ENCODE measurements around the gene GAL. TPM values are rescaled to one million over a fixed set of nuclear protein-coding genes. Genes with fewer than 3 reads are reported as not detected.
"Not testable (repeated sequence)": the region's sequence is repeated elsewhere in the genome, so short reads cannot be mapped to it uniquely, and the experiment has no call there.

GAL gene
- not detected for total RNA-seq

- POLR2A ChIA-PET = no interaction called here
- no peak within 1 kb of the TSS for H3K27ac Mint-ChIP-seq
- ATAC-seq (ENCODE audit: low read depth) = peak; percentile 47
- no peak for DNase-seq
- H3K9me3 Mint-ChIP-seq = no peaks in the 10 kb centered on the region
- H3K4me3 Mint-ChIP-seq = no peak within 1 kb of the TSS
- no peaks in the 10 kb centered on the region for H3K36me3 Mint-ChIP-seq
- peaks cover 63% of the 10 kb centered on the region for H3K27me3 Mint-ChIP-seq
- no peaks in the 10 kb centered on the region for H3K4me1 Mint-ChIP-seq
Measured at GRCh38 chr11:68684385-68685356, at the start of gene GAL. Gene GAL (plus strand): TSS chr11:68684544. CDS start chr11:68684924, 380 bp downstream.

- H3K27ac Mint-ChIP-seq; H3K36me3 Mint-ChIP-seq; H3K4me3 Mint-ChIP-seq; H3K27me3 Mint-ChIP-seq; H3K4me1 Mint-ChIP-seq; ATAC-seq (ENCODE audit: low read depth); H3K9me3 Mint-ChIP-seq; DNase-seq; POLR2A ChIA-PET: not testable (repeated sequence)
Measured at GRCh38 chr11:68634606-68635005, 49.7 kb upstream of the GAL start.

GRCh38 chr11:68635172-68635571 lies 49.2 kb upstream of the GAL start:
- POLR2A ChIA-PET; H3K4me3 Mint-ChIP-seq; H3K27ac Mint-ChIP-seq; H3K36me3 Mint-ChIP-seq; DNase-seq; H3K9me3 Mint-ChIP-seq; H3K4me1 Mint-ChIP-seq; H3K27me3 Mint-ChIP-seq; ATAC-seq (ENCODE audit: low read depth): not testable (repeated sequence)

GRCh38 chr11:68635883-68636282 lies 48.5 kb upstream of the GAL start:
- H3K27ac Mint-ChIP-seq; DNase-seq; H3K36me3 Mint-ChIP-seq; H3K4me3 Mint-ChIP-seq; ATAC-seq (ENCODE audit: low read depth); H3K27me3 Mint-ChIP-seq; POLR2A ChIA-PET; H3K4me1 Mint-ChIP-seq; H3K9me3 Mint-ChIP-seq: not testable (repeated sequence)

- H3K4me1 Mint-ChIP-seq; POLR2A ChIA-PET; H3K4me3 Mint-ChIP-seq; H3K27ac Mint-ChIP-seq; ATAC-seq (ENCODE audit: low read depth); DNase-seq; H3K9me3 Mint-ChIP-seq; H3K36me3 Mint-ChIP-seq: not testable (repeated sequence)
- peaks cover 13% of the 10 kb centered on the region for H3K27me3 Mint-ChIP-seq
Measured at GRCh38 chr11:68639322-68639721, 45.0 kb upstream of the GAL start.

- POLR2A ChIA-PET = no interaction called here
- no peak for DNase-seq
Measured at GRCh38 chr11:68641880-68642279, 42.5 kb upstream of the GAL start.

GRCh38 chr11:68643585-68643984 lies 40.8 kb upstream of the GAL start:
- ATAC-seq (ENCODE audit: low read depth) (no peak), DNase-seq (no peak)
- no peak overlapping the region for H3K27ac Mint-ChIP-seq
- peaks cover 7% of the 10 kb centered on the region for H3K9me3 Mint-ChIP-seq
- H3K27me3 Mint-ChIP-seq = peaks cover 19% of the 10 kb centered on the region
- no peak overlapping the region for H3K4me3 Mint-ChIP-seq
- H3K4me1 Mint-ChIP-seq = no peaks in the 10 kb centered on the region
- H3K36me3 Mint-ChIP-seq = no peaks in the 10 kb centered on the region
- POLR2A ChIA-PET = no interaction called here

More at GRCh38 chr11:68641880-68642279, 42.5 kb upstream of the GAL start:
- ATAC-seq (ENCODE audit: low read depth) = no peak
- no peaks in the 10 kb centered on the region for H3K36me3 Mint-ChIP-seq
- H3K27ac Mint-ChIP-seq = no peak overlapping the region
- peaks cover 2% of the 10 kb centered on the region for H3K9me3 Mint-ChIP-seq
- peaks cover 11% of the 10 kb centered on the region for H3K27me3 Mint-ChIP-seq
- no peaks in the 10 kb centered on the region for H3K4me1 Mint-ChIP-seq
- H3K4me3 Mint-ChIP-seq = no peak overlapping the region

- Mint-ChIP-seq H3K4me3 (no peak overlapping the region), H3K9me3 (peaks cover 7% of the 10 kb centered on the region), H3K4me1 (no peaks in the 10 kb centered on the region), H3K36me3 (no peaks in the 10 kb centered on the region), H3K27me3 (peaks cover 24% of the 10 kb centered on the region), H3K27ac (no peak overlapping the region)
- ATAC-seq (ENCODE audit: low read depth) (no peak), DNase-seq (no peak)
- POLR2A ChIA-PET = no interaction called here
Measured at GRCh38 chr11:68646832-68647231, 37.5 kb upstream of the GAL start.

GRCh38 chr11:68649851-68650555 lies 34.3 kb upstream of the GAL start:
- H3K4me3 Mint-ChIP-seq = no peak overlapping the region

GRCh38 chr11:68650801-68651200 lies 33.5 kb upstream of the GAL start:
- Mint-ChIP-seq H3K36me3 (no peaks in the 10 kb centered on the region), H3K27me3 (peaks cover 19% of the 10 kb centered on the region), H3K9me3 (peaks cover 5% of the 10 kb centered on the region), H3K27ac (no peak overlapping the region), H3K4me3 (no peak overlapping the region), H3K4me1 (no peaks in the 10 kb centered on the region)
- ATAC-seq (ENCODE audit: low read depth) (no peak), DNase-seq (no peak)
- POLR2A ChIA-PET = no interaction called here

More at GRCh38 chr11:68649851-68650555, 34.3 kb upstream of the GAL start:
- peaks cover 19% of the 10 kb centered on the region for H3K27me3 Mint-ChIP-seq
- H3K4me1 Mint-ChIP-seq = no peaks in the 10 kb centered on the region
- POLR2A ChIA-PET = no interaction called here
- peaks cover 5% of the 10 kb centered on the region for H3K9me3 Mint-ChIP-seq
- no peaks in the 10 kb centered on the region for H3K36me3 Mint-ChIP-seq
- no peak overlapping the region for H3K27ac Mint-ChIP-seq
- ATAC-seq (ENCODE audit: low read depth) (no peak), DNase-seq (no peak)

GRCh38 chr11:68651208-68651984 lies 32.9 kb upstream of the GAL start:
- no peak for ATAC-seq (ENCODE audit: low read depth)
- DNase-seq = no peak
- POLR2A ChIA-PET = no interaction called here
- peaks cover 19% of the 10 kb centered on the region for H3K27me3 Mint-ChIP-seq
- no peak overlapping the region for H3K4me3 Mint-ChIP-seq
- H3K27ac Mint-ChIP-seq = no peak overlapping the region
- H3K9me3 Mint-ChIP-seq = peaks cover 5% of the 10 kb centered on the region
- no peaks in the 10 kb centered on the region for H3K4me1 Mint-ChIP-seq
- H3K36me3 Mint-ChIP-seq = no peaks in the 10 kb centered on the region

- POLR2A ChIA-PET = no interaction called here
Measured at GRCh38 chr11:68651985-68652682, 32.2 kb upstream of the GAL start.

GRCh38 chr11:68652683-68653156 lies 31.6 kb upstream of the GAL start:
- Mint-ChIP-seq H3K36me3 (no peaks in the 10 kb centered on the region), H3K27ac (no peak overlapping the region), H3K4me3 (no peak overlapping the region), H3K27me3 (peaks cover 12% of the 10 kb centered on the region), H3K9me3 (no peaks in the 10 kb centered on the region), H3K4me1 (peaks cover 1% of the 10 kb centered on the region)
- POLR2A ChIA-PET = no interaction called here
- no peak for DNase-seq
- ATAC-seq (ENCODE audit: low read depth) = no peak

More at GRCh38 chr11:68651985-68652682, 32.2 kb upstream of the GAL start:
- DNase-seq (no peak), ATAC-seq (ENCODE audit: low read depth) (no peak)
- no peak overlapping the region for H3K27ac Mint-ChIP-seq
- peaks cover 18% of the 10 kb centered on the region for H3K27me3 Mint-ChIP-seq
- no peaks in the 10 kb centered on the region for H3K4me1 Mint-ChIP-seq
- H3K4me3 Mint-ChIP-seq = no peak overlapping the region
- H3K9me3 Mint-ChIP-seq = peaks cover 5% of the 10 kb centered on the region
- no peaks in the 10 kb centered on the region for H3K36me3 Mint-ChIP-seq

Measured in activated naive CD8-positive, alpha-beta T cell treated with anti-CD3 and anti-CD28 coated beads, Interleukin-2, amount 10 ng/mL, durations not matched to agents 7 days and 5 days (primary cell).